NCI-H345 (cell line): ENCODE data around the gene APP.

Experiments used
- DNase-seq: peaks from one replicate; lab custom pipeline; 2025; lab: John Stamatoyannopoulos, UW

APP gene

DNA sequence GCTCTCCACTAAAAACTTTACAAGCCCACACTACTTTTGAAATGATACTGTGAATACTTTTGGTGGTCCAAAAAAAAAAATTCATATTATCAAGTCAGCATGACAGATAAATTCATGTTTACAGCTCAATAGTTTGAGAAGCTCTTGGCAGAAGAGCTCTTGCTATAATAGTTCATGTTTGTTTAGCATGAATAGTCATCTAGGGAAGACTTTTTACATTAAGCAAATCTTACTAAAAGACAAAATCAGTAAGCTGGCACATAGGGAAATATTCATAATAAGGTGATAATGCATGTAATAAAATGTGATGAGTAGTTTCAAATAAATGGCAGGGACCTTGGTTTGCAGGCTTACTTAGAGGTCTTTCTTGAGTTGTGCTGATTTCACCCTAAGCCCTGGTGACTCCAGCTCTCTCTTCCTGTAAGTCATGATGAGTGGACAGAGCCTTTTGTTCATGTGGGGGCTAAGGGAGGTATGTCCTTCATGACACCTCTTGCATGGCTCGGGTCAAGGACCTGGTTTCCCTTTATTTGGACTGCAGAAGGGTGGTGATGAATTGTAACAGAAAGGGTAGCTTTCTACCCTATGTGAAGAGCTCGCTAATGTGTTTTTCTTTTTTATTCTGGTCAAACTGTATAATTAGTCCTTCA is 269.1 kb downstream of the APP start:
- no peak for DNase-seq

DNA sequence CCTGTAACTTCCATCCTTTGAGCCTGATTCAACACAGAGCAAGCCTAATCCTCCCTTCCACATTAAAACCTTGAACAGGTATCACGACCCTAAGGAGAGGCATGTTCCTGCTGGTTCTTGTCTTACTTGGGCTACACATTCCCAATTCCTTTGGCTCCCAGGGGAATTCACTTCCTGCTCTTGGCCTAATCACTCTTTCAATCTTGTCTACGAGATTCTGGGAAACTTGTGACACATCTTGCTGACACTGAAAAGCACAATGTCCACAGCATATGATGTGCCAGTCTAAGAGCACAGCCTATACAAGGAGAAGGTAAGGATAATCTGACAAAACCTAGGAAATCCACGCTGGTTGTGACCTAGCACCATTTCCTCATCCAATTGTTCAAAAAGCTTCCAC is 271.9 kb downstream of the APP start:
- no peak for DNase-seq

DNA sequence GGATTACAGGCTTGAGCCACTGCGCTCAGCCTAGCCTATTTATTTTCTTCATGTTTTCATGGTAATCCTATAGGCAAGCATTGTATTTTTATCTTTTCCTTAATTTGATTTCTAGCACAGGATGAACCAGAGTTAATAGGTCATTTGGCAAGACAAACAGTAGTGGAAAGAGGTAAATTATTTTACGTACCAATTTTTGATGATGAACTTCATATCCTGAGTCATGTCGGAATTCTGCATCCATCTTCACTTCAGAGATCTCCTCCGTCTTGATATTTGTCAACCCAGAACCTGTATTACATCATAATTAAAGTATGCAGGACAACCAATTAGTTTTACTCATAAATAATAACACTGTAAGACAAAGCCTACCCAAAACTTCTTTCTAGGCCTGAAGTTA is 273.2 kb downstream of the APP start:
- DNase-seq = no peak

DNA sequence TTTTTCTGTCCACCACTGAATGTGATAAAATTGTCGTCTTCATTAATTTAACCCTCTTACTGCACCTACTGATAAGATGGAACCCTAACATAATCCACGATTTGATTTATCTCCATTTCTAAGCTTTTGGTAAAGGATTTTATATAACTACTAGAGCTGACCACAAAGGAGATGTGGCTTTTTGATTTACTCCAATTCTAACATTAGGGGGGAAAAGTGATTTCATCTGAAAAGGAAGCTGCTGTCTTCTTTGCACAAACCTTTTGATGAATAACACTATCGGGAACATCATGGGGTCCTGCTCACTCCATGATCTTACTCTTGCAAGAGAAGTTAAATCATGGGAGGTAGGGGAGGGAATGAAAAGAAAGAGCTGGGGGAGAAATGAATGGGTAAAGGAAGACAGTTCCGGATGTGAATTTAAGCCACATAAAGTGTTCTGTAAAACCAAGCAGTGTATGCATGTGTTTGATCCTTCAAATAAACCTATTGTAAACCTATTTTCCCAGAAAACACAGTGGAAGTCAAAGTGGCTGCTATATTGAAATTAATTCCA is 274.0 kb downstream of the APP start:
- DNase-seq = no peak

DNA sequence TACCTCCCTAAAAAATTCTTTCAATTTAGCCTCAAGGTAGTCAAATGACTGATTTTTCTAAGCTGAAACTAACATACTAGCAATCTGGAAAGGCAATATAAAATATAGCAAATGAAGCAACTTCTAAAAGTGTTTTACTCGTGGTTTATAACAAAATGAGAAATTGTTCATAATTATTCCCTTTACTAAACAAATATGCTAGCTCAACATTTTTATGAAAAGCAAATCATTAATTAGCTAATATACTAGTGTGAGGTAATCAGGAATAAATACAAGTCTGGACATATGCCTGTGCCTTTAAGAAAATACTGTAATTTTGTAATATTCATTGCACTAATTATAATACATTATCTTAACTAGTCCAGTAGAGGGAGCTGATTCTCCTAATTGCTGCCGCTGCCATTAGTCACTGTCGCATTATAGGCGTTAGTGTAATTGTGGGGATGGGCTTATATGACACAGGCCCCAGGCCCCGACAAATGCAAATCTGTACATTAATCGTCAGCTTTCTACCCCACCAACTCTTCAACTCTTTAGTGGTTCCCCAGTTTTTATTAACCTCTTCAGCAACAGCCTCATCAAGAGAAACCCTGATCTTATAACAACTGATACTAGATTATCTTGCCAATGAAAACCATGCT is 274.9 kb downstream of the APP start:
- peak; percentile 23 for DNase-seq

DNA sequence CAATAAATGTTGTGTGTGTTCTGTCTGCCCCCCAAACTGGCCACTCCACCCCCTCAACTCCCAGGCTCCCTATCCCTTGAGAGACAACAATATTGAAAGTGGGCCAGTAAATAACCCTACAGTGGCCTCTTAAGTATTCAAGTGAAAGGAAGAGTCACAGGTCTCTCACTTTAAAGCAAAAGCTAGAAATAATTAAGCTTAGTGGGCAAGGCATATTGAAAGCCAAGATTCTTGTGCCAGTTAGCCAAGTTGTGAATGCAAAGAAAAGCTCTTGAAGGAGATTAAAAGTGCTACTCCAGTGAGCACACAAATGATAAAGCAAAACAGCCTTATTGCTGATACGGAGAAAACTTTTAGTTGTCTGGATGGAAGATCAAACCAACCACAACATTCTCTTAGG is 277.4 kb downstream of the APP start:
- DNase-seq = no peak

DNA sequence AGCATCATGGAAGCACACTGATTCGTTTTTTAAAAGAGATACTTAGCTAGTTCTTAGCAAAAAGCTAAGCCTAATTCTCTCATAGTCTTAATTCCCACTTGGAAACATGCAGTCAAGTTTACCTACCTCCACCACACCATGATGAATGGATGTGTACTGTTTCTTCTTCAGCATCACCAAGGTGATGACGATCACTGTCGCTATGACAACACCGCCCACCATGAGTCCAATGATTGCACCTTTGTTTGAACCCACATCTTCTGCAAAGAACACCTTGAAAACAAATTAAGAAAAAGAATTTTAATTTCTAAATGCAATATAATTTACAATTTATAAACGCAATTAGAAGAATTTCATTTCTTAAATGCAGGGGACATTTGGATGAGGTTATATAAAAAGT is 279.0 kb downstream of the APP start:
- no peak for DNase-seq

DNA sequence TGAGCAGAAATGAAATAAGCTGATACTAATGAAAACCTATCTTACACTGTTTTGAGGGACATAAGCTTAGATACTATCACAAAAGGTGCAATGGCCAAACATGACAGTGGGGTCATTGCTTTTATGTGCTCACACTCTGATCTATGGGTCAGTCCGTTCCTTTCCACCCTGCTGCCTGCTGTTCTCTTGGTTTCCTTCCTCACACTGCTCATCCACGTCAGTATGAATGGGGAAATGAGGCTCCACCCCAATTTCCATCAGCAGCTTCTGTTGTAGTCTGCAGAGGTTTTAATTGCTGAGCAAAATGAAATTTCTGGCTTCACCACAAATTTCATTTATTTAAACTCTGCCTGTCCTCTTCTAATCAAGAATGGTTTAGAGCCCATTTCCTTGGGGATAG is 280.6 kb downstream of the APP start:
- no peak for DNase-seq

DNA sequence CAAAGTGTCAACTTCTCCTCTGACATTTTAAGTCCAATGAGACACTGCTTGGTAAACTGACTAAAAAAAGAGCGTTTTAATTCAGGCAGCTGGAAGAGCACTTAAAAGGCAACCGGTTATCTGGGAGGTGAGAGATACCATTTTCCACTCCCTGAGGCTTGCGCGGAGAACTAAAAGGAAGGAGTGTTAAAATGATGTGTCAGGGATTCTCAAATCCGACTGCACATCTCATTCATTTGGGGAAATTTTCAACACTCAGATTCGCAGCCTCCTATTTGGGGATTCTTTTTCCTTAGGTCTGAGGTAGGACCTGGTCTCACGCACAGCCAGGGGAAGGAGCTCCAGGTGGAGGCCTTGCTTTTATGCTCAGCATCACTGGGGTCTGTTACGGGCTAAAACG is 281.9 kb downstream of the APP start:
- no peak for DNase-seq

DNA sequence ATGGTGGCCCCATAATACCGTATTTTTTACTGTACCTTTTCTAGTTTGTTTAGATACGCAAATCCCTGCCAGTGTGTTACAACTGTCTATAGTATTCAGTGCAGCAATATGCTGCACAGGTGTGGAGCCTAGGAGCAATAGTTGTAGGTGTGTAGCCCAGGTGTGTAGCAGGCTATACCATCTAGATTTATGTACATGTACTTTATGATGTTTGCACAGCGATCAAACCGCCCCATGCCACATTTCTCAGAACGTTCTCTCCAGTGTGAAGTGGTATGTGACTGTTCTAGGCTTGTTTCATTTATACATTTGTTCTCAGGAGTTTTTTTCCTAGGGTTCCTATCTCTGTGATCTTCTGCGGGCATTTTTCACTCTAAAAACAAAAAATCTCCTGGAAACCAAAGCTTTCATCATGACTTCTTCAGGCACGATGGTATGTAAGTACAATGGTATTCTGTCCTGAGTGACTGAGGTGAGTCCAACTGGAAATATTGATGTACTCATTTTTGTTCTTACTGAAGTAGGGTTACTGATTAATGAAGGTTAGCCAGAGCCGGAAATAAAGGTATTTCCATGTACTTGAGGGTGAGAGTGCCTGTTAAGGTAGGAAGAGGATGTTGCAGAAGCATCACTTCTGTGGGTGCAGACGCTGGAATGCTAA is 282.8 kb downstream of the APP start:
- DNase-seq = no peak

DNA sequence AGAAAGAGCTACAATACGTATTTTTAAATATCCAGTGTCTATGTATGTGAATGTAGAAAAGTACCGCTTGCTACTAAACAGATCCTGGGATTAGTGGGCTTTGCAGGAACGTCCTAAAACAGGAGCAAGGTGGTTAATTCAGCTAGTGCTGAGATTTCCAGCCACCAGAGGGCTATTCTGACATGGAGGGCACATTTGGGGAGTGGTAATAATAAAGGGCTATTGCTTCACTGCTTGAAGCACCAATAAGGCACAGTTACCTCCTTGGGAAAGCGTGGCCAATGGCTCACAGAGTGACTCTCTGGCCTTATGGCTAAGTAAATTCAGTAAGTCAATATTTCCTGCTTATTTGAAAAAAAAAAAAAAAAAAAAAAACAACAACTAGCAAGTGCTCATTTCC is 283.4 kb downstream of the APP start:
- no peak for DNase-seq

DNA sequence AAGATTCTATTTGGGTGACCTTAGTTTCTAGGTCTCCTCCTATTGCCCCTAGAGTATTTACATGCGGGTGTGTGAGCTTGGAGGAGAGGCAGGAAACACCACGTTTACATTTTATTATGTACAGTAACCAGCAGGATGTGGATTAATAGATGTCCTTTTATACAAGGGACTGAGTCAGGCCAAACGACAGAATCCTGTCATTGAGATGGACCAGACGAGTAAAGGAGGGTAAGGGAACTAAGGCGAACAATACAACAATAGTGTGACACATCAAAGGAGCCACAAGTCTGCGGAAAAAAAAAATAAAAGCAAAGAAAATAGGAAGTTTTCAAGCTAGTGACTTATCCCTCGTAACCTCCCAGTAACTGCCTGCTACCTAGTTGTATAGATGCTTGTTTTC is 284.7 kb downstream of the APP start:
- no peak for DNase-seq

DNA sequence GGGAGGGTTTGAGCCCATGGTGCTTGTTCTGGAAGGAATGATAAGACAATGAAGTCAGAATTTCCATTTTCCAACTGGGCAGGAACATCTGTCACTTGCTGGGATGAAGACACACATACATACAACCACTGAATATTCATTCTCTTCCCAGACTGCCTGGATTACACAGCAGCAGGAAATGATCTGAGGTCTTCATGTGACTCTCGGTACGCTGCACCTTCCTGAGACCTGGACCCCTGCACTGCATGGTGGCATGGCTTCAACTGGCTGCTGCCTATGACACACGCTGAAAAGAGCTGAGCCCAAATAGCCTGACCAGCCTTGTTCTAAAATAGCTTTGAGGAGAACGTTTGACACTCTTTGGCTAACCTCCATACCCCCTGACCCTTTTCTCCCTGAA is 285.2 kb downstream of the APP start:
- DNase-seq = no peak

DNA sequence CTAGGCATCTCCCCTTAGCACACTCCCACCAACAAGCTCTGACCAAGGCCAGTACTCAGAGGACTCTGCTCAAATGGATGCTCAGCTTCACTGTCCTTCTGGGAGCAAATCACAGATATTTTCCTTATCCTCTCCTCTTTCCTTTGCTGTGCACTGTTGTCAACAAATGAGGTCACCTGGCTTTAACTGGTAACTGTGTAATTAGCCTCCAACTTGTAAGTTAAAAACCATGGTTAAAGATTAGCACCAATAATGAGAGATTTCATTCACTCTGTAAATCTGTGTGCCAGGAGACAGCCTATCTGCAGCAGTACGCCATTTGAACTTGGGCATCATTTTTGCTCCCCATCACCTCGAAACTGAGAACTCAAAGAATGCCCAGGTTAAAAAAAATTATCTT is 286.3 kb downstream of the APP start:
- DNase-seq = no peak

DNA sequence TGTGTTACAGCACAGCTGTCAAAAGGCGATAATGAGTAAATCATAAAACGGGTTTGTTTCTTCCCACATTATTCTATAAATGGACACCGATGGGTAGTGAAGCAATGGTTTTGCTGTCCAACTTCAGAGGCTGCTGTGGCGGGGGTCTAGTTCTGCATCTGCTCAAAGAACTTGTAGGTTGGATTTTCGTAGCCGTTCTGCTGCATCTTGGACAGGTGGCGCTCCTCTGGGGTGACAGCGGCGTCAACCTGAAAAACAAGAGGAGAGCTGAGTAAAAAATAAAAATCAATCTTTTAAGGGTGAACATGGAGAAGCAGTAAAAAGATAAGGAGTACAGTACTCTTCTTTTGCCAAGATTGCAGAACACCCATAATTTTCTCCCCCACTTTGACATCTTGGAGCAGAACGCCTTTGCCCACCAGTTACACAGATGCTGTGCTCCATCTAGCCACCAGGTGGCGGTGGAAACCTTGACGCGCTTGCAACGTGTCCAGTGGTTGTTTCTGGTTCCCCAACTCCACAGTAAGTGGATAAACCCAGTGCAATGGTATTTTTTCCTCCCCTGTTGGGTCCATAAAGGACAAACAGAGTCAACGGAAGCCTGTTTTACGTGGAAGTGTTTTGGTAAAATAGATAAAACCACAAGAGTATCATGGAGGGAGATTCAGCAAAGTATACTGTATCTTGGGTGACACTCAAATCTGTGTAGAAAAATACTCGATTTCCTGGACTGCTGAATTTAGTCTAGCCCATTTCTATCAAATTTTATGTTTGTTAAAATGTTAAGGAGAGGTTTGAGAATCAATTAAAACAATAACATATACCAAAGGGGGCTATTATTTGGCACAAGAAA is 288.8 kb downstream of the APP start:
- peak; percentile 57 for DNase-seq

DNA sequence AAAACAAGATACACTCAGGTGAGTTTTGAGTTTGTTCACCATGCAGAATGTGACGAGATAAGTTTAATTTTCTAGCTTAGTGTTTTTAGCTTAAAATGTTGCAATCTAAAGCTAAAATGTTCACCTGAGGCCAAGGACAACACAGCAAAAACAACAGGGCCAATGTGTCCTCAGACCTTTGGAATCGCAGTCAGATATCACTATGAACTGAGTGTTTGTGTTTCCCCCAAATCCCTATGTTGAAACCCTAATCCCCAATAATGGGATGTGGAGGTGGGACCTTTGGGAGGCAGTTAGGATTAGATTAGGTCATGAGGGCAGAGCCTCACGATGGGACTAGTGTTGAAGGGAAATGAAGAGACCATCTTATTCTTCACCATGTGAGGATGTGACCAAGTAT is 291.4 kb downstream of the APP start:
- no peak for DNase-seq

DNA sequence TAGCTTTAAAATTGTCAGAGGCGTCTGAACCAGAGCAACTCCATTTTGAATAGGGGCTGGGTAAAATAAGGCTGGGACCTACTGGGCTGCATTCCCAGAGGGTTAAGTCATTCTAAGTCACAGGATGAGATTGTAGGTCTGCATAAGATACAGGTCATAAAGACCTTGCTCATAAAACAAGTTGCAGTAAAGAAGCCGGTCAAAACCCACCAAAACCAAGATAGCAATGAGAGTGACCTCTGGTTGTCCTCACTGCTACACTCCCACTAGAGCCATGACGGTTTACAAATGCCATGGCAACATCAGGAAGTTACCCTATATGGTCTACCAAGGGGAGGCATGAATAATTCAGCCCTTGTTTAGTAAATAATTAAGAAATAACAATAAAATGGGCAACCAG is 292.2 kb downstream of the APP start:
- DNase-seq = no peak

DNA sequence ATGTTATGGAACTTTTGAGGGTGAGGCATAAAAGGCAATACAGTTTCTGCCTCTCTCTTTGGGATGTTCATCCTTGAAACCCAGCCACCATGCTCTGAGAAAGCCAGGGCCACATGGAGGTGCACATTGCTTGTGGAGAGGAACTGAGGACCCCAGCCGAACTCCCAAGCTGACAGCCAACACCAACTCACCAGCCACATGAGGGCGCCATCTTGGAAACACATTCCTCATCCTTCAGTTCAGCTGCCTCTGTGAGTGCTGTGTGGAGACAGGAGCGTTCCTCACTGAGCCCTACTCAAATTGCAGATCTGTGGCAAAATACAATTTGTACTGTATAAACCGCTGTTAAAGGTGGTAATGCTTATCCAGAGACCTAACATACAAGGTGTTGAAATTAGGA is 298.3 kb downstream of the APP start:
- DNase-seq = no peak

DNA sequence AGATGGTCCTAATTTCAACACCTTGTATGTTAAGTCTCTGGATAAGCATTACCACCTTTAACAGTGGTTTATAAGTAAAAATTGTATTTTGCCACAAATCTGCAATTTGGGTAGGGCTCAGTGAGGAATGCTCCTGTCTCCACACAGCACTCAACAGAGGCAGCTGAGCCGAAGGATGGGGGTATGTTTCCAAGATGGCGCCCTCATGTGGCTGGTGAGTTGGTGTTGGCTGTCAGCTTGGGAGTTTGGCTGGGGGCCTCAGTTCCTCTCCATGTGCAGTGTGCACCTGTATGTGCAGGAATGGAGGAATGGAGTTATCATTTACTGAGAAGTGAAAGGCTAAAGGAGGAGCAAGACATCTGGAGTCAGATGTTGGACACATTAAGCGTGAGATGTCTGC is 299.0 kb downstream of the APP start:
- no peak for DNase-seq

DNA sequence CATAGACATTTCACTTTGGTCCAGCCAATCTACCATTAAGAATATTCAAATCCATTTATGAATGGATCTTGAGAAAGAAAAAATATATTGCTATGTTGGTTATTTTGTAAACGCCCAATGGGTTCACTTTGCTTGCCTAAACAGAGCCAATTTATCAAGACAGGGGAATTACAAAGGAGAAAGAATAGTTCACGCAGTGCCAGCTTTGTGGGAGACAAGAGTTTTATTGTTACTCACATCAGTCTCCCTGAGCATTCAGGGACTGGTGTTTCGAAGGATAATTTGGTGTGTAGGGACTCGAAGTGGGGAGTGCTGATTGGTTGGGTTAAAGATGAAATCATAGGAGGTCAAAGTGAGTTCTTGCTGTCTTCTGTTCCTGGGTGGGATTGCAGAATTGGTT is 300.5 kb downstream of the APP start:
- no peak for DNase-seq

DNA sequence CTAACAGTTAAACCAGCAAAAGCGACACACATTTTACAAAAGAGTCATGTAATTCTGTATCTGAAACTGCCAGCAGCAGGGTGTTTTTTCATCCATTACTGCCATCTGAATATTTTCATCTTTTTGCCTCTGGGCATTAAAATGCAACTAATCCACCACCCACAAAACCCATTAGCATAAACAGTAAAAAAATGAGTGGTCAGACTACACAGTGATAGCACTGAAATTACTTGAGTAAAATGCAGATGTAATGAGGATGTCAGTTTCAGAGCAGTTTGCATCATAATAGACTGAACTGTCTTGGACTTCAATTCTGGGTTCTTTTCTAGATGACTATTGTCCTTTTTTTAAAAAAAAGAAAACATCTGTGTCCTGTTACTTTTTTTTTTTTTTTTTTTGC is 303.5 kb downstream of the APP start:
- no peak for DNase-seq

DNA sequence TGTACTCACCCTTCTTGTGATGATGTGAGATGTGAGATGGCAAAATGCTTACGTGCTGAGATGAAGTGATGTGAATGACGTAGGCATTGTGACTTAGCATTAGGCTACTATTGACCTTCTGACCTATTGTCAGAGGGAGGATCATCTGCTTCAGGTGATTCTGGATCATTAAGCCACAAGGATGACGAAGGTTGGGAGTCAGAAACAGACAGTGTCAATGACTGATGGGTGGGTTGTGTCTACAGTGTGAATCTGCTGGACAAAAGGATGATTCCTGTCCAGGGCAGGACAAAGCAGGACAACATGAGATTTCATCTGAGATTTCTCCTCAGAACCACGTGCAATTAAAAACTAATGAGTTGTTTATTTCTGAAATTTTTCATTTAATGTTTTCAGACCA is 306.8 kb downstream of the APP start:
- no peak for DNase-seq

DNA sequence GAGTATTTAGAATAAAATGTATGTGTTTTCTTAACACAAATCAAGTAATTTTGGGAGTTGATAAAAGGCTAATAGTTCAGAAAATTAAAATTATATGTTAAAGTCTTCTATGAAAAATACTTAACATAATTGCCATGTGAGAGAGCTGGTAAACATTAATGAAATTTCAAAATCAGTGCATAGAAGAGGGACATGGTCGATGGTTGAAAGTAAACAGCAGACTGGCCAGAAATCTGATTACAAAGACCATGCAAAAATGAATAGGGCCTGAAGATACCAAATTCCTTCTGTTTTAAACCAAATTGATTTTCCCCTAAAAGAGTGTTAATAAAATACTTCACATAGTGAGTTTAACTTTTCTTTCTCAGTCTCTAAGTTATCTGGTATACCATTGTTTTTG is 307.5 kb downstream of the APP start:
- no peak for DNase-seq
